ENCODE data around the gene GNG7.
A peak's percentile ranks its signal among the peaks of the same experiment; 100 is the strongest.
"Not testable (repeated sequence)": the region's sequence is repeated elsewhere in the genome, so short reads cannot be mapped to it uniquely, and the experiment has no call there.

GNG7 gene

GRCh38 chr19:2616741-2617392 lies 85.6 kb downstream of the GNG7 start:
- DNase-seq = no peak

GRCh38 chr19:2615782-2616181 lies 86.7 kb downstream of the GNG7 start:
- no peak for DNase-seq

GRCh38 chr19:2613507-2614295 lies 88.8 kb downstream of the GNG7 start:
- peak; percentile 77 for DNase-seq

GRCh38 chr19:2612619-2613249 lies 89.8 kb downstream of the GNG7 start:
- no peak for DNase-seq

GRCh38 chr19:2611483-2612464 lies 90.7 kb downstream of the GNG7 start:
- no peak for DNase-seq

- peak; percentile 97 for DNase-seq
These were observed 91.6 kb downstream of the GNG7 start for GRCh38 chr19:2610637-2611482.

- no peak for DNase-seq
These were observed 92.9 kb downstream of the GNG7 start for GRCh38 chr19:2609389-2610116.

GRCh38 chr19:2609034-2609388 lies 93.5 kb downstream of the GNG7 start:
- not testable (repeated sequence) for DNase-seq

- no peak for DNase-seq
These were observed 93.9 kb downstream of the GNG7 start for GRCh38 chr19:2608602-2608922.

- peak; percentile 93 for DNase-seq
These were observed 94.5 kb downstream of the GNG7 start for GRCh38 chr19:2607712-2608601.

- DNase-seq = not testable (repeated sequence)
These were observed 95.7 kb downstream of the GNG7 start for GRCh38 chr19:2606774-2607173.

GRCh38 chr19:2605889-2606288 lies 96.6 kb downstream of the GNG7 start:
- DNase-seq = not testable (repeated sequence)

GRCh38 chr19:2604747-2605329 lies 97.7 kb downstream of the GNG7 start:
- no peak for DNase-seq

- no peak for DNase-seq
These were observed 99.2 kb downstream of the GNG7 start for GRCh38 chr19:2603334-2603733.

- peak; percentile 22 for DNase-seq
These were observed 99.9 kb downstream of the GNG7 start for GRCh38 chr19:2602391-2603181.

- DNase-seq = peak; percentile 23
These were observed 101.3 kb downstream of the GNG7 start for GRCh38 chr19:2600914-2601870.

- DNase-seq = no peak
These were observed 108.2 kb downstream of the GNG7 start for GRCh38 chr19:2594319-2594718.

GRCh38 chr19:2592824-2593223 lies 109.7 kb downstream of the GNG7 start:
- no peak for DNase-seq

Data from stimulated activated CD8-positive, alpha-beta memory T cell treated with anti-CD3 and anti-CD28 coated beads, Interleukin-4, amount 100 ng/mL, for 48 hours (primary cell).